Fibroblast of lung (primary cell): ENCODE data around the gene COL4A5. TPM values are rescaled to one million over a fixed set of nuclear protein-coding genes. Genes with fewer than 3 reads are reported as not detected.

ENCODE experiments used
- DNase-seq, 2 donors: peaks; one replicate each; pipeline versions ENCODE4 v3.0.0 to v3.0.0-alpha.2; 2010; ENCODE audit warnings: low read depth in 2 of 2
- H2AFZ ChIP-seq: 2 replicates; pipeline ENCODE4 v1.5.1; 2012; ENCODE audit warnings: low read length, control low read depth, inconsistent platforms
- H3K27ac ChIP-seq: 2 replicates; pipeline ENCODE4 v1.5.1; 2011; ENCODE audit warnings: low read length, control low read depth; ENCODE audit not compliant: insufficient read depth
- H3K27me3 ChIP-seq: 2 replicates; pipeline ENCODE4 v1.5.1; 2011; ENCODE audit warnings: mild to moderate bottlenecking, low read length; ENCODE audit not compliant: control insufficient read depth, insufficient read depth
- H3K36me3 ChIP-seq: 2 replicates; pipeline ENCODE4 v1.5.1; 2011; ENCODE audit warnings: low read length; ENCODE audit not compliant: control insufficient read depth, insufficient read depth
- H3K4me1 ChIP-seq: 2 replicates; pipeline ENCODE4 v1.5.1; 2011; ENCODE audit warnings: low read length; ENCODE audit not compliant: control insufficient read depth, insufficient read depth; ENCODE audit errors: extremely low read depth
- H3K4me2 ChIP-seq: 2 replicates; pipeline ENCODE4 v1.5.1; 2011; ENCODE audit warnings: low read length, control low read depth; ENCODE audit not compliant: insufficient read depth; ENCODE audit errors: extremely low read depth
- H3K4me3 ChIP-seq, 4 experiments: fragments of 200-600 bp in 1 of 4; sonication (generic) in 1 of 4; replicated peaks in 1 of 4; 2 replicates each; pipeline ENCODE4 v1.5.1; 2011 to 2016; ENCODE audit warnings: low read length in 4 of 4, low read depth in 3 of 4, mild to moderate bottlenecking in 3 of 4, control low read depth in 2 of 4, inconsistent platforms in 1 of 4, mixed read lengths in 1 of 4; ENCODE audit not compliant: insufficient read depth in 1 of 4; ENCODE audit errors: control extremely low read depth in 1 of 4
- H3K79me2 ChIP-seq: 2 replicates; pipeline ENCODE4 v1.5.1; 2012; ENCODE audit warnings: mild to moderate bottlenecking, low read length, inconsistent platforms; ENCODE audit not compliant: control insufficient read depth, insufficient read depth
- H3K9ac ChIP-seq: 2 replicates; pipeline ENCODE4 v1.5.1; 2011; ENCODE audit warnings: mild to moderate bottlenecking, low read length, control low read depth; ENCODE audit not compliant: insufficient read depth
- H3K9me3 ChIP-seq: 2 replicates; pipeline ENCODE4 v1.5.1; 2012; ENCODE audit warnings: low read depth, low read length; ENCODE audit not compliant: control insufficient read depth, insufficient read depth
- H4K20me1 ChIP-seq: 2 replicates; pipeline ENCODE4 v1.5.1; 2011; ENCODE audit warnings: low read length; ENCODE audit not compliant: control insufficient read depth, insufficient read depth; ENCODE audit errors: extremely low read depth
- CTCF ChIP-seq, 2 donors: IDR thresholded peaks in 1 of 2; conservative IDR thresholded peaks in 1 of 2; 1 replicate in 1 of 2; 2 replicates in 1 of 2; pipeline ENCODE4 v1.5.1; 2011 to 2012; ENCODE audit warnings: low read length in 2 of 2, control low read depth in 1 of 2, inconsistent platforms in 1 of 2, low read depth in 1 of 2, mild to moderate bottlenecking in 1 of 2
- EZH2 ChIP-seq: IDR thresholded peaks from 2 replicates; pipeline ENCODE4 v1.5.1; 2012; ENCODE audit warnings: low read length, control low read depth, mild to moderate bottlenecking; ENCODE audit errors: missing control alignments
- polyA plus RNA-seq, 2 donors: library from polyadenylated mRNA; depleted of rRNA in 1 of 2; stranded (reverse) in 1 of 2; unstranded in 1 of 2; fragments of >200 nt; gene quantifications; 2 replicates each; pipeline ENCODE4 v1.2.1, GENCODE V29; 2011 to 2012; ENCODE audit warnings: missing spikeins in 1 of 2
- total RNA-seq: library from RNA; depleted of rRNA; stranded (reverse); fragments of >200 nt; gene quantifications from 2 replicates; pipeline ENCODE4 v1.2.1, GENCODE V29; 2014

COL4A5 gene
- total and polyA plus RNA-seq, 2 donors (not counting 1 experiment from before 2014, with no cell fraction given), result 4.9 to 54.7 TPM

- no peaks in the 10 kb centered on the region for H3K9me3 ChIP-seq
- no peaks in the 10 kb centered on the region for H3K79me2 ChIP-seq
- H3K27me3 ChIP-seq, result no peaks in the 10 kb centered on the region
- DNase-seq, result peak; percentile 46 to 64
- H3K4me3 ChIP-seq, result no peak overlapping the region
- H3K9ac ChIP-seq, result no peak overlapping the region
- H3K4me2 ChIP-seq, result no peak overlapping the region
- no peaks in the 10 kb centered on the region for H3K4me1 ChIP-seq
- no peak overlapping the region for H3K27ac ChIP-seq
- TF ChIP-seq CTCF (conservative IDR thresholded peaks at IDR 0.05 in 1 of 2, IDR thresholded peaks at IDR 0.05 in 1 of 2; ENCODE audit: low read depth in 1 of 2, low read length in 2 of 2) (no peak), EZH2 (no peak)
- H3K36me3 ChIP-seq, result no peaks in the 10 kb centered on the region
- no peak overlapping the region for H2AFZ ChIP-seq
- no peaks in the 10 kb centered on the region for H4K20me1 ChIP-seq
Observed at GRCh38 chrX:108511721-108512120, 72.1 kb downstream of the COL4A5 start.

GRCh38 chrX:108516184-108516583 lies 76.5 kb downstream of the COL4A5 start:
- TF ChIP-seq CTCF (conservative IDR thresholded peaks at IDR 0.05 in 1 of 2, IDR thresholded peaks at IDR 0.05 in 1 of 2; ENCODE audit: low read depth in 1 of 2, low read length in 2 of 2) (no peak), EZH2 (no peak)
- H3K4me1 ChIP-seq, result no peaks in the 10 kb centered on the region
- no peak overlapping the region for H2AFZ ChIP-seq
- H3K4me3 ChIP-seq, result no peak overlapping the region
- H3K27me3 ChIP-seq, result no peaks in the 10 kb centered on the region
- no peak overlapping the region for H3K4me2 ChIP-seq
- H3K9me3 ChIP-seq, result no peaks in the 10 kb centered on the region
- H4K20me1 ChIP-seq, result no peaks in the 10 kb centered on the region
- H3K79me2 ChIP-seq, result no peaks in the 10 kb centered on the region
- no peaks in the 10 kb centered on the region for H3K36me3 ChIP-seq
- H3K9ac ChIP-seq, result no peak overlapping the region
- peak; percentile 37 to 81 for DNase-seq
- H3K27ac ChIP-seq, result no peak overlapping the region

- Histone ChIP-seq H3K27me3 (no peaks in the 10 kb centered on the region), H3K4me2 (no peak overlapping the region), H4K20me1 (no peaks in the 10 kb centered on the region), H3K9ac (no peak overlapping the region), H3K4me3 (no peak overlapping the region), H3K27ac (no peak overlapping the region), H3K36me3 (no peaks in the 10 kb centered on the region), H2AFZ (no peak overlapping the region), H3K4me1 (no peaks in the 10 kb centered on the region), H3K9me3 (no peaks in the 10 kb centered on the region), H3K79me2 (no peaks in the 10 kb centered on the region)
- TF ChIP-seq CTCF (conservative IDR thresholded peaks at IDR 0.05 in 1 of 2, IDR thresholded peaks at IDR 0.05 in 1 of 2; ENCODE audit: low read depth in 1 of 2, low read length in 2 of 2), result no peak
- no peak for TF ChIP-seq EZH2
- no peak for DNase-seq
Observed at GRCh38 chrX:108527724-108528123, 88.1 kb downstream of the COL4A5 start.
